HepG2 (cell line): Measurements from ENCODE around the gene PTPN12.
"Not testable (repeated sequence)": the region's sequence is repeated elsewhere in the genome, so short reads cannot be mapped to it uniquely, and the experiment has no call there.

Experiments
- CTCF ChIP-seq: sonication (generic); formaldehyde crosslinking; IDR thresholded peaks from 2 replicates; pipeline ENCODE4 v1.5.0; 2020; ENCODE audit warnings: mild to moderate bottlenecking, missing genetic modification reagents, moderate library complexity
- GMEB2 ChIP-seq: IDR thresholded peaks from 2 replicates; pipeline ENCODE4 v1.6.1; 2016; ENCODE audit warnings: missing biosample characterization, missing genetic modification reagents, low read depth
- MEIS1 ChIP-seq: sonication (generic); formaldehyde crosslinking; IDR thresholded peaks from 2 replicates; pipeline ENCODE4 v1.9.0; 2021; ENCODE audit warnings: mild to moderate bottlenecking, missing genetic modification reagents, moderate library complexity, borderline replicate concordance
- ZNF816 ChIP-seq: sonication (generic); formaldehyde crosslinking; IDR thresholded peaks from 2 replicates; pipeline ENCODE4 v1.8.0; 2022; ENCODE audit warnings: missing genetic modification reagents, mild to moderate bottlenecking, borderline replicate concordance

- not testable (repeated sequence) for TF ChIP-seq CTCF (CRISPR knock-in tag); GMEB2 (CRISPR knock-in tag); MEIS1; ZNF816 (CRISPR knock-in tag)
These were observed 3.0 kb upstream of the PTPN12 start for GRCh38 chr7:77534046-77534445.
